ENCODE results near the gene TEX19.
"Not testable (repeated sequence)": the region's sequence is repeated elsewhere in the genome, so short reads cannot be mapped to it uniquely, and the experiment has no call there.

TEX19 gene

DNA sequence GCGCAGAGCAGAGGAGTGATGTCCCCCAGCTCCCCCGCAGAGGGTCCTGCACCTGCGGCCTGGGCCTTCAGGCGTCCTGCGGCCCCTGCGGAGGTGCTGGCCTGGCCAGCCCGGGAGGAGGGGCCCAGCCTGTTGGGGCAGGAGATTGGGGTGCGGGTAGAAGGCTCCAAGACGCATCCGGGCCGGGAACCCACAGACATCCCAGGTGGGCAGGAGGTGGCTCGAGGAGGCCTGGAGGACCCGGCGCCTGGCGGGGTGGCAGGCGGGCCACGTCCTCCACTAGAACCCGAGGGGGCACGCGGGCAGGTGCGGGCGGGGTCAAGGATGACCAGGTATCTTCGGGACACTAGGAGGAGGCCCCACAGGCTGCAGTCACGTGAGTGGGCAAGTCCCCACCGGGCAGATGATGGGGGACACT, 24.8 kb upstream of the TEX19 start:
- no peak for DNase-seq (ENCODE audit: low read depth in 1 of 2, low spot score in 1 of 2)

DNA sequence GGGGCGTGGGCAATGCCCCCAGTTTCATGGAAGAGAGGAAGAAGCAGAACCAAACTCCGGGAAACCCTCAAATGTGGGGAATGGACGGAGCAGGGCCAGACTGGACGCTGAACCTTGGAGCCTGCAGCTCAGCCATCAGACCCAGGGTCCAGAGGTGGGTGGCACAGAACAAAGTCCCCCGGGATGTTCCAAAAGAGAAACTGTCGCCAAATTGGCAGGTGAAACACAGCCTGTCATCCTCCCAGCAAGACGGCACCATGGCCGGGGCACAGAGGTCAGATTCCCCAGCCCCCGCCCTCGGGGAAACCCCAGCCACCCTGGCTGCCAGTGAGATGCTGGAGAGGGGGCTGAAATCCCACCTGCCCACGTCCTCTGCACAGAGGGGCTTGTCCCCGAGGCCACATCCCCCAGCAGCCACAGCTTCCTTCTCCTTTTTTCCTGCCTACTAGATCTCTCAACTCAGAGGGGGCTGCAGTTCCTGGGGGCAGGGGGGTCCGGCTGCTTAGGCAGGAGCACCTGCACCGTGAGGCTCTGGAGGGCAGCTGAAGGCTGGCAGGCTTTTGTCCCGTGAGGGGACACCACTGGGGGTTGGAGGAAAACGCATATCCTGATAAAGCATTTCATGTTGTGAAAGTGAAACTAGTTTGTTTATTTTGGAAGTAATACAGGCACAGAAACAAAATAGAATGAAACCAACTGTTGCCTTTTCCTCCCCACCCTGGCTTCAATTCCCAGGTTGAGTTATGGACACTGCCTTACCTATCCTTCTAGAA, 24.2 kb upstream of the TEX19 start:
- DNase-seq (ENCODE audit: low read depth in 1 of 2, low spot score in 1 of 2) = no peak

DNA sequence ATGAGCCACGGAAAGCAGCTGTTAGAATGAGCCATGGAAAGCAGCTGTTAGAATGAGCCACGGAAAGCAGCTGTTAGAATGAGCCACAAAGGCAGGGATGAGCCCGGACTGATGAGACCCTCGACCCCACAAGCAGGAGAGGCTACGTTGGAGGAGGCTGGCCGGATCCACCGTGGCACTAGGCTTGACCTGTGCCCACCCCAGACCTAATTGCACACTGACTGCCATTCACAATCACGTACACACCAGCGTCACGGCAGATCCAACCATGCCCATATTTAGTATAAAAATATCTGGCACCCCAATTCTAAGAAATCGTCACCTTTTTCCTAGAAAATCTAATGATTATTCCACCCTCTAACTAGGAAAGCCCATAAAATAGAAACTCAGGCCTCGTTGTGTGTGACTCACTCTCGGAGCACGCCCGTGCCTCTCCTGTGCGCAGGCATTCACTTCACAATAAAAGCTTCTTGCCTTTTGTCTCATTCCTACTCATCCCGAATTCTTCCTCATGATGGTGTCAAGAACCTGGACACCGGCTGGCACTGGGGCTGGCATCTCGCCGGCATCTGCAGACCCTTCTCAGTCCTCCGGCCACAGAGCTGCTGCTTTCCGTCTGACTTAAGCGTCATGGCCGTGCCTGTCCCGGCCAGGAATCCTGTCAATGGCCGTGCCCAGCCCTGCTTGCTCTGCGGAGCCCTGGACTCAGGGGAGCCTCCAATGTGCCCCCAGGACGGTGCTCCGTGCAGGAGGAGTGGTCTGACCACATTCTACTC, 20.0 kb upstream of the TEX19 start:
- no peak for DNase-seq (ENCODE audit: low read depth in 1 of 2, low spot score in 1 of 2)

DNA sequence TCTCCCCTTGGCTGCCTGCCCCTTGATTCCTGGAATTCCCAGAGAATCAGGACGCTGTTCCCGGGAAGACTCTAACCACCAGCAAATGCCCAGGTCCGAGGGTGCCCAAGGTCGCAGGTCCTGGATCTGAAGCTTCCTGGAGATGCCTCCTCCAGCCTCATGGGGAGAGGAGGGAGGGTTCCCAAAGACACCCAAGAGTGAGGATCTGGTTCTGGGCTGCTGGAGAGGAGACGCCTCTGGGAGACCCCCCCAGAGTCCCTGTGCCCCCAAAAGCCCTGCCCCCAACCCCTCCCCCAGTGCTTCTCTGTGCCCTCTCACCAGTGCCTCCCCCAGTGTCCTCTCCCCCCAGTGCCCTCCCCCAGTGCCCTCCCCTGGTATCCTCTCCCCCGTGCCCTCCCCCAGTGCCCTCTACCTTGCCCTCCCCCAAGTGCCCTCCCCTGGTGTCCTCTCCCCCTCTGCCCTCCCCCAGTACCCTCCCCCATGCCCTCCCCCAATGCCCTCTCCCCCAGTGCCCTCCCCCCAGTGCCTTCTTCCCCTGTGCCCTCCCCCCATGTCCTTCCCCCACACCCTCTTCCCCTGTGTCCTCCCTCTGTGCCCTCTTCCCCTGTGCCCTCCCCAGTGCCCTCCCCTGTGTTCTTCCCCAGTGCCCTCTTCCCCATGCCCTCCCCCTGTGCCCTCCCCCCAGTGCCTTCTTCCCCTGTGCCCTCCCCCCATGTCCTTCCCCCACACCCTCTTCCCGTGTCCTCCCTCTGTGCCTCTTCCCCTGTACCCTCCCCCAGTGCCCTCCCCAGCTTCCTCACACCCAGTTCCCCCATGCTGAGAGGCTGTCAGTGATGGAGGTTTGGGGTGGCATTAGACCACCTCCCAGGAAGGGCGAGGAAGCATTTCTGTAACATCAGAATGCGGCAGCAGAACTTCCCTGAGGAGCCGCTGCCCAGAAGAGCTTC, 19.1 kb upstream of the TEX19 start:
- no peak for DNase-seq (ENCODE audit: low read depth in 1 of 2, low spot score in 1 of 2)

DNA sequence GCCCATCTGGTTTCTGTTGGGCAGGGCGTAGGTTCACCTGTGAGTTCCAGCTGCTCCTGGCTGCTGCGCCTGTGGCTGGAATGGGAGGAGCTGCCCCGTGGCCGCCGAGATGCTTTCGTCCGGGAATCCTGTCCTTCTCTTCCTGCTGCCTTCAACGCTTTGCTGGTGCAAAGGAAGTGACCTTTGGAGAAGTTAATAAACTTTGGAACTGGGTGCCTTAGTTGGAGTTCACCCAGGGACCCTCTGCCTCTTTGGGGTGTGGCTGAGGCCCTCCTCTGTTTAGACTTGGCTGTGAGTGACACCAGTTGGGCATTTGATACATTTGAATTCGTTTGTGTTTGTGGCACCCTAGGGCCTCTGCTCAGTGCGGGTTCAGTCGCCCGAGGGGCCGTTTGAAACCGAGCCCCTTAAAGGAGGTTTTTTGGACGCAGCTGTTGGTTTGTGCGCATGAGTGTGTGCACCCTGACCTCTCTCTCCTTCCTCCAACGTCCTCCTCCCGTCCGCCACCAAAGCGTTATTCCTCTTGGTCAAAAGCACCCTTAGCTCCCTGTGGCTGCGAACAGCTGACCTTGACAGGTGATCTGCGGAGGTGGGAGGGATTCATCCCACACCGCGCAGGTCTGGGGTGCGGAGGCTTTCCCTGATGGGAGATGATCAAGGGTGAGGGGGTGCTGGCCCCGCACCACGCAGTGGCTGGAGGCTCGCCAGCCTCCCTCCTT, 16.5 kb upstream of the TEX19 start:
- no peak for DNase-seq (ENCODE audit: low read depth in 1 of 2, low spot score in 1 of 2)

DNA sequence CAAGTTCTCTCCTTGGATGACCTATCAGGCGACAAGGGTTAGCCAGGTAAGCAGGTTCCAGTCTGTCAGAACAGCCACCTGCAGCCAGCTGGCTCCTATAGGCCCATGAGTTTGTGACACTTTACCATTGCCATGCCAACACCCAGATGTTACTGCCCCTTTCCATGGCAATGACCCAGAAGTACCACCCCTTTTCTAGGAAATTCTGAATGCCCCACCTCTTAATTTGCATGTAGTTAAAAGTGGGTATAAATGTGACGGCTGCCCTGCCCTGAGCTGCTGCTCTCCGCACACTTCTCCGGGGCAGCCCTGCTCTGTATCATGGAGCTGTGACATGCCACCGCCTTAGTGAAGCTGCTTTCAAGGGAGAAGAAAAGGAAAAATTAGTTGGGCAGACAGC, 15.5 kb upstream of the TEX19 start:
- DNase-seq (ENCODE audit: low read depth in 1 of 2, low spot score in 1 of 2) = no peak

DNA sequence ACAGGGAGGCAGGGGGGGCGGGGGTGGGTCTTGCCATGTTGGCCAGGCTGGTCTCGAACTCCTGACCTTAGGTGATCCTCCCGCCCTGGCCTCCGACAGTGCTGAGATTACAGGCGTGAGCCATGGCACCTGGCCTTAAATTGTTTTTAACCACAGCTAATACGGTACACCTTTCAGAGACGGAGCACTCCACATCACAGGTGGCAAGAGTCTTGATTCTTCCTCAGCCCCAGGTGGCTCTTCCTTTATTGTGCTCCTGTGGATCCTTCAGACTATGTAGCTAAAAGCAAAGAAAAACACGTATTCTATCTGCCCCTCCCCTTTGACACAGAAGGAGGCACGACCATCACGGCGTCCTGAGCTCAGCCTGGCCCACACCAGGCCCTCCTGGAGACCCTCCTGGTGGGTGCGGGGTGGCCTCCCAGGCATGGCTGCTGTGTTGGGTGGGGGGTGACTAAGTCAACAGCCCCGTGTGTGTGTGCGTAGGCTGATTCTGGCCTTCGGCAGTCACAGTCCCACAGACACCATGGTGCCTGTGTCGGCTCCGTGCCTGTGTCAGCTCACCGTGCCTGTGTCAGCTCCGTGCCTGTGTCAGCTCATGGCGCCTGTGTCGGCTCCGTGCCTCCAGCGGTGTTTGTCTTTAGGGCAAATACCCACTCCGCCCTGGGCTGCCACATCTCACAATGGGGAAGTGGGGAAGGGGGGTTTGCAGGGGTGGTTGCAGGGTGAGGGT, 14.7 kb upstream of the TEX19 start:
- DNase-seq (ENCODE audit: low read depth in 1 of 2, low spot score in 1 of 2) = no peak

DNA sequence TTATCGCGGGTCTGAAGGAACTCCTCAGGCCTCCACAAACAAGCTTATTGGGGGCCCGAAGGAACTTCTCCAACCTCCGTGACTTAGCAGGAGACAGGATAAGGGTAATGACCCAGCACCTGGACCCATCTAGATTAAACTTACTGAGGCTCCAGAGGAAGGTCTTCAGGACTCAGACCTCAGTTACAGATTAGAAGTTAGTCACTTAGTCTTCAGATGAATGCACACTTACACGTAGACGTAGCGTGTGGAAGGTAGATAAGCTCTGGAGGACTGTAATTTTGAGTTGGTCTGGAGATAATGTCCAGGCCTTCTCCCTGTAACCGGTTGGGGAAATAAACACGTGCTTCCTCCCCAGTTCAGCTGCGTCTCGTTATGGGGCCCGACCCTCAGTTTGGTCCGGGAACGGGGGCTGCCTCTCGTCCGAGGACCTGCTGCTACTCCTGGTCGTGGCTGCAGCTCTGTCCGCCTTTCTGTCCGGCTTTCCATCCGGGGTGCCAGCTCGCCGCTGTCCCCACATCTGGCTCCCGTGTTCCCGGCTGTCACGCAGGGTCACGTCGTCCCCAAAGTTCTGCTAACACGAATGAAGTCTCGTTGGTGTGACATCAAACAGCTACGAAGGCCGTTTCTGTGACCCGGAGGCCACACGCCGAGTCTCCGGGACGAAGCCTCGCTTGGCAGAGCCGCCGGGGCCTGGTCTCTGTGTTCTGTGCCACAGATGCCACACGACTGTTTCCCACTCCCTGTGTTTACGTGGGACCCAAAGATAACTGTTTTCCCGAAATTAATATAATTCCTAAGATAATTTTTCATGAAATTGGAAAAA, 13.7 kb upstream of the TEX19 start:
- DNase-seq (ENCODE audit: low read depth in 1 of 2, low spot score in 1 of 2) = no peak

DNA sequence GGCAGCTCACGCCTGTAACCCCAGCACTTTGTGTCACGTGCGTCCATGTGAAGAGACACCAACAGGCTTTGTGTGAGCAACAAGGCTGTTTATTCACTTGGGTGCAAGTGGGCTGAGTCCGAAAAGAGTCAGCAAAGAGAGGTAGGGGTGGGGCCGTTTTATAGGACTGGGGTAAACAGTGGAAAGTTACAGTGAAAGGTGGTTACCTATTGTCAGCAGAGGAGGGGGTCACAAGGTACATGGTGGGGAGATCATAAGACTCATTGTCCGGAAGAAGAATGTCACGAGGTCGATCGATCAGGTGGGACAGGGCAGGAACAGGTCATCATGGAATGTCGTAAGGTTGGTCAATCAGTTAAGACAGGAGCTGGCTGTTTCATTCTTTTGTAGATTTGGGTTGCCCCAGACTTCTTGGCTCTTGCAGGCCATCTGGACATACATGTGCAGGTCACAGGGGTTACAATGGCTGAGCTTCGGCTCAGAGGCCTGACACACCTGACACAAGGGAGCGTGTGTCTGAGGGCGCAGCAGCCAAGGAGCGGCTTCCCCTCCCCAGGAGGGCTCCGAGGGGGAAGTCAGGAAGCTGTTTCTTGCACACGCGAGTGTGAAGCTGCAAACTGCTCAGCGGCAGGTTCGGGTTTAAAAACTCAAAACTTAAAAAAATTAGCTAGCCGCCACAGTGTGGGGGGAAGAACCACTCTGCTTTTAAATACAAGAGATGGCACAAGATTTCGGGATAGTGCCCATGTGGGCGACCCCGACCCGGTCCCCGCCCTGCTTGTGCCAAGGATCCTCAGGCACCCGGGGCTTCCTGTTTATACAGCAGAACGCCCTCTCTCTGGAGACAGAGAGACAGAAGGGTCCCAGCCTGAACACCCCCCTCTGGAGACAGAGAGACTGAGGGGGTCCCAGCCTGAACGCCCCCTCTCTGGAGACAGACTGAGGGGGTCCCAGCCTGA, 12.4 kb upstream of the TEX19 start:
- DNase-seq (ENCODE audit: low read depth in 1 of 2, low spot score in 1 of 2) = no peak

DNA sequence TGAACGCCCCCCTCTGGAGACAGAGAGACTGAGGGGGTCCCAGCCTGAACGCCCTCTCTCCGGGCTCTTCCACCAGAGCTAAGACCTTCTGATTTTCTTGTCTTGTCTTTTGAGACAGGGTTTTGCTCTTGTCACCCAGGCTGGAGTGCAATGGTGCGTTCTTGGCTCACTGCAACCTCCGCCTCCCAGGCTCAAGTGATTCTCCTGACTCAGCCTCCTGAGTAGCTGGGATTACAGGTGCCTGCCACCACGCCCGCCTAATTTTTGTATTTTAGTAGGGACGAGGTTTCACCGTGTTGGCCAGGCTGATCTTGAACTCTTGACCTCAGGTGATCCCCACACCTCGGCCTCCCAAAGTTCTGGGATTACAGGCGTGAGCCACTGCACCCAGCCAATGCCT, 11.1 kb upstream of the TEX19 start:
- DNase-seq (ENCODE audit: low read depth in 1 of 2, low spot score in 1 of 2) = not testable (repeated sequence)

DNA sequence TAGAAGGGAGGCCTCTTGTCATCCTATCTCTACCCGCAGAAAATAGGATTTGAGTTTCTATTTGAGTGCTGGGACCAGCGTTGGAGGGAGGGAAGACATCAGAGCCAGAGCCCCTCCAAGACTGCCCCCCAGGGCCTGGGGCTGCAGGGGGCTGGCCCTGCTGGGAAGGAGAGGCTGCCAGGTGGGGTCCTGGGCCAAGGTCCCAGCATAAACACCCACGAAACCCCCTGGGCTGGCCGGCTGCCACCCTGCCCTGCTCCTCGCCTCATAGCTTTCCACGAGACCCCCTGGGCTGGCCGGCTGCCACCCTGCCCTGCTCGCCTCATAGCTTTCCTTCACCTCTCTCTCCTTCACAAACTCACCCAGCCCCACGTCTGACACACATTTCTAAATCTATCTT, 10.6 kb upstream of the TEX19 start:
- DNase-seq (ENCODE audit: low read depth in 1 of 2, low spot score in 1 of 2) = no peak

DNA sequence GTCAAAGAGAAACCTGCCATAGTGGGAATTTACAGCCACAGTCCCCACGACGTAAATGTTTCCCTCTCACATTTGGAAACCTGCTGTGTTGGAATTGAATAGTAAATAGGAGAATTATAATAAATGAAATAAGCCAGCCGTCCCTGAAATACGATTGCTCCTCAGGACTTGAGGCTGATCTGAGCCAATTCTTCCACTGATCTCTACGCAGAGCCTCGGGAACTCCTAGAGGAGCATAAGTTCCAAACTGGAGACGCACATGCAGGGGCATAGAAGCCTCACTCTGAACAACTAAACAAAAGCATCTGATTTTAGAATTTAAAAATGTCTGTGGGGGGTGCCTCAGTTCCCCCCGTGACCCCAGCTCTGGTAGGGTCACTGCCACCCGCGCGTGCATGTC, 10.2 kb upstream of the TEX19 start:
- no peak for DNase-seq (ENCODE audit: low read depth in 1 of 2, low spot score in 1 of 2)

DNA sequence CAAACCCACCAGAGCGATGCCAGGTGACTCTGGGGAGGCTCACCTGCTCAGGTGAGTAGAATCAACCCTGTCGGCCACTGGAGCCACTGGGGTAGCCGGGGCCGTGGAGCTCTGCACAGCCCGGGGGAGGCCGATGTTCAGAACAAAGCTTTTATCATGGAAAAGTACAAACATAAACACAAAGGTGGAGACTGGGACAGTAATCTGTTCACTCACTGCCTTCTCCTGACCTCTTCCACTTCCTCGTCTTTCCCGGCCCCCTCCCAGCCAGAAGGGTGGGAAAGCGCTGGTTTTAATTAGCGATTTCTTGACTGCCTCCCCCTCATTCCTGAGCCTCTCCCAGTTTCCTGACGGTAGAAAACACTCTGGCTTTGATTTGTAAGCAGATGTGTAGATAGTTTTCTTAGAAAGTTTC, 9.8 kb upstream of the TEX19 start:
- DNase-seq (ENCODE audit: low read depth in 1 of 2, low spot score in 1 of 2) = no peak

DNA sequence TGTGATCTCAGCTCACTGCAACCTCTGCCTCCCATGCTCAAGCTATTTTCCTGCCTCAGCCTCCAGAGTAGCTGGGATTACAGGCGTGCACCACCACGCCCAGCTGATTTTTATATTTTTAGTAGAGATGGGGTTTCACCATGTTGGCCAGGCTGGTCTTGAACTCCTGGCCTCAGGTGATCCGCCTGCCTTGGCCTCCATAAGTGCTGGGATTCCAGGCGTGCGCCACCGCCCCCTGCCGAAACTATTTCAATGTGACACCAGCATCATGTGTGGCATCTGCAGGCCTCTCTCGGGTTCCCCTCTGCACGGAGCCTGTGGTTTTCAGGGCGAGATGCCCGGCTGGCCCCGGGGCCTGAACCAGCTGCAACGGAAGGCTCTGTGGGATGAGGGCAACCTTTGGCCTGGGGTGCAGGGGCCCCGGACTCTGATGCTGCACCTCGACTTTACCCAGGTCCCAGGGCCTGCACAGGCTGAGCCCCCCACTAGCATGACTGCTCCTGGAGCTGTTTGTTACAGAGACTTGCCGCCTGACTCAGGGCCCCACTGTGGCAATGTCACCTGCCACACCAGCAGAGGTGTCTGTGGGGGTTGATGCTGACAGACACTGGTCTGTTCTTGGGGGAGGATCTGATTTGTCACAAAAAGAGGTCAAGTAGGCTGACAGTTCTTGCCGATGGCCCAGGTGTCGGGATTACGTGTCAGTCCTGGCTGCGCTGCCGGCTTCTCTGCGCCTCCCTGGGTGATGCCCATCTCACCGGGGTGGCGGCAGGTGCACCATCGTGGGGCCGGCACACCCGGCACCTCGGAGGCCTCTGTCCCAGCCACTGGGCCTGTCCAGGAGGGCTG, 8.6 kb upstream of the TEX19 start:
- peak in 1 of 2 donors; percentile 28 for DNase-seq (ENCODE audit: low read depth in 1 of 2, low spot score in 1 of 2)

DNA sequence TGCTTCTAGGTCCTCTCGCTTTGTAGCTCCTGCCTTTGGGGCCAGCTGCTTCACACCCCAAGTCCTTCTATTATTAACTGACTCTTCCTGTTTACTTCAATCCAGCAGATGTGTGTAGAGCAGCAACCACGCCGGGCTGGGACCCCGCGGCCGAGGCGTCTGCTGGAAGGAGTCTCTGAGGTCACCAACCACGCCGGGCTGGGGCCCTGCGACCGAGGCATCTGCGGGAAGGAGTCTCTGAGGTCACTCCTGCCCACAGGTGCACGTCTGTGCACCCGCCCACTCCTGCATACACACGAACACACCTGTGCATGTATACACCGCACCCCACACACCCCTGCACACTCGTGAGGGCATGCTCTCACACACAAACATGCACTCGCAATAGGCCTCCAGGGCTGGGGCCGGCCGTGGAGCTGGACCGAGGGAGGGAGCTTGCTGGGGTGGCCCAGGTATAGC, 7.8 kb upstream of the TEX19 start:
- no peak for DNase-seq (ENCODE audit: low read depth in 1 of 2, low spot score in 1 of 2)

DNA sequence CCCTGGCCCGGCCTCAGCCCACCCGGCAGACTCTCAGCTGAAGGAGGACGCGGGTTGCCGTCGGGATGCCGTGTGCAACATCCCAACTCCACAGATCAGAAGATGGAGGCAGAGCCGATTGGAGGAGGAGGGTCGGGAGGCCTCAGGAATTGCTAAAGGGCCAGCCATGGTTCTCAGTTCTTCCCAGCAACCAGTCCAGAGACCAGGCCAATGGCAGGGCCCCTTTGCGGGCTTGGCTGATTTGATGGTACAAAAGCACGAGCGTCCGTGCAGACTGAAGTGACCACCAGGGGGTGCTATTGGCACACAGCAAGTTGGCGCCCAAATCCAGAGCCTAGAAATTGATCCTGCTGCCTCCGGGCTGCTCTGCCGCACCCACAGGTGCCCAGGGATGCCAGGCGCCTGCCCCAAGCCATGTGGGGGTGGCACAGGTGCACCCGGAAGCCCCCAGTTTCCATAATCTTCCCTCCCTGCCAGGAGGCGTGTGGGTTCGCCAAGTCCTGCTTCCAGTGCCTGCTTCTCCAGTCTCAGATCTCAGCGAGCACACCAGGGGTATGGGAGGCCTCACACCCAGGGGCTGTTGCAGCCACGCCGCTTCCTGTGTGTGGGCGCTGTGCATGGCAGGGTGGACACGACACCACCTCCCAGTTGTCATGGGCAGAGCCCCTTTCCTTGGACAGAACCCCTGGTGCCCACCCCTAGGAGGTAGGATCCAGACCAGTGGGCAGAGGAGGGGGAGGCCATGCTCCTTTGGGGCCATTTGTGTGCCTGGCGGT, 7.1 kb upstream of the TEX19 start:
- peak; percentile 64 to 83 for DNase-seq (ENCODE audit: low read depth in 1 of 2, low spot score in 1 of 2)
